Pancreas (tissue), 10 donors: ENCODE results near the gene PAX7. TPM values are rescaled to one million over a fixed set of nuclear protein-coding genes. Genes with fewer than 3 reads are reported as not detected.

ENCODE experiments used
- ATAC-seq, 4 donors: fragments of 200-7000 bp; cut with Tn5 transposase; one replicate each; pipeline versions ENCODE4 v1.8.0 to v1.9.1; 2020; ENCODE audit warnings: mild to moderate bottlenecking in 4 of 4, moderate library complexity in 4 of 4
- DNase-seq, 6 donors: peaks; one replicate each; pipeline ENCODE4 v3.0.0-alpha.2; 2020
- FAIRE-seq: peaks from 2 replicates; lab custom pipeline; 2012; peaks lifted over from hg19 to GRCh38; lab: Jason Lieb, UNC
- H3K27ac ChIP-seq, 4 donors: fragments of 200-600 bp; sonication (generic); 1 replicate in 3 of 4; 2 replicates in 1 of 4; pipeline versions ENCODE4 v1.5.0 to v1.8.0; 2020
- H3K27me3 ChIP-seq, 4 donors: fragments of 200-600 bp; one replicate each; pipeline ENCODE4 v1.8.0; 2021
- H3K36me3 ChIP-seq, 3 donors: fragments of 200-600 bp; sonication (generic) in 1 of 3; one replicate each; pipeline versions ENCODE4 v1.5.0 to v1.8.0; 2020 to 2021
- H3K4me1 ChIP-seq, 3 donors: fragments of 200-600 bp; one replicate each; pipeline ENCODE4 v1.8.0; 2021
- H3K4me3 ChIP-seq, 4 donors: fragments of 200-600 bp; sonication (generic) in 2 of 4; one replicate each; pipeline versions ENCODE4 v1.5.0 to v1.8.0; 2020 to 2021
- H3K9me3 ChIP-seq, 4 donors: fragments of 200-600 bp; one replicate each; pipeline ENCODE4 v1.8.0; 2021
- WGBS, 2 donors: extraction: QIAGEN DNeasy Blood & Tissue Kit; methylation state at CpG; one replicate each; pipeline ENCODE4 v1.1.7; 2013; 5-methylcytosine and 5-hydroxymethylcytosine counted together
- intact Hi-C, 3 donors: fragments of 100-400 bp; cut with DNase I; formaldehyde crosslinking; loops; one replicate each; pipeline versions ENCODE4 v1.11.1 to v1.14.2; 2022
- polyA plus RNA-seq, 2 donors: library from polyadenylated mRNA; stranded (reverse); fragments of 200-250 nt; gene quantifications; one replicate each; pipeline ENCODE4 v1.2.3, GENCODE V29; 2013
- total RNA-seq, 6 donors: library from RNA; stranded (reverse); fragmentation: NEBNext Ultra II Directional in 4 of 6; extraction: Animal tissue kit (Norgen Biotek cat#: 25700) in 4 of 6; gene quantifications; one replicate each; pipeline versions ENCODE4 v1.2.1 to v1.2.4, GENCODE V29; 2021 to 2023
- TF ChIP-seq, protein P1 (sequence below), 4 donors: fragments of 200-600 bp; sonication (generic) in 3 of 4; IDR thresholded peaks; one replicate each; pipeline versions ENCODE4 v1.5.0 to v1.8.0; 2021; ENCODE audit warnings: antibody characterized with exemption in 4 of 4
- donor health status: healthy with polysubstance abuse.
- donor health status: DM: no; HTN: no; CAD: no; lungs with moderate emphysema.
- donor health status: DM: no; HTN: no; CAD: no.
- donor health status: control.
- donor health status: control.
- donor health status: Bipolar disorder and iron deficiency.
- donor health status: DM: yes; HTN: yes; CAD: no.
- donor health status: DM: no; HTN: no; CAD: no.
- donor health status: DM: no; HTN: no; CAD: no.
- donor health status: DM: yes; HTN: yes; CAD: no.

Gene PAX7
- total and polyA plus RNA-seq, 8 donors, result not detected

DNA sequence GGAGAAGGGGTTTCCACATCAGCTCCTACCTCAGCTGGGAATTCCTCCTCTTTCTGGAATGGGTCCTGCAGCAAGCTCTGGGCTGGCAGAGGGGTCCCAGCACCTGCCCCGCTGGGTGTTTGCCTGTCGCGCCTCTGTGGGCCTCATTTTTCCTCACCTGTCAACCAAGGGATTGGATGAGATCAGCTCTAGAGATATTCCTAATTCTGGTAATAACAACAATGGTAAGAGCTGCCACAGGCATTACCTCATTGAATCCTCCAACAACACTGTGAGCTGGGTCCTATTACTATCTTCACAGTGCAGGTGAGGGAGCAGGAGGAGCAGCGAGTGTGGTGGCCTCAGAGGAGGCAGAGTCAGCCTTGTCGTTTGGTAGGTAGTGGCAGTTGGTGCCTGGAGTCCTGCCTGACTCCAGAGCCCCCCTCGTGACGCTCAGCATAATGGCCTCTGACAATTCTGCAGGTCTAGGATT lies 23.3 kb upstream of the PAX7 start:
- intact Hi-C loops, result loop anchor here in 1 of 3 donors (10.0 kb wide), 1 partner anchor 207 kb away; no protein-coding TSS in a partner anchor
- FAIRE-seq (no peak), DNase-seq (no peak), ATAC-seq (no peak)
- Histone ChIP-seq H3K4me3 (no peak overlapping the region), H3K9me3 (no peaks in the 10 kb centered on the region), H3K27me3 (no peaks in the 10 kb centered on the region), H3K4me1 (no peaks in the 10 kb centered on the region), H3K36me3 (no peaks in the 10 kb centered on the region), H3K27ac (no peak overlapping the region)
- WGBS, 2 donors, result 40 to 50% methylated on average over 7 of the region's 7 CpGs
- TF ChIP-seq, protein P1, sequence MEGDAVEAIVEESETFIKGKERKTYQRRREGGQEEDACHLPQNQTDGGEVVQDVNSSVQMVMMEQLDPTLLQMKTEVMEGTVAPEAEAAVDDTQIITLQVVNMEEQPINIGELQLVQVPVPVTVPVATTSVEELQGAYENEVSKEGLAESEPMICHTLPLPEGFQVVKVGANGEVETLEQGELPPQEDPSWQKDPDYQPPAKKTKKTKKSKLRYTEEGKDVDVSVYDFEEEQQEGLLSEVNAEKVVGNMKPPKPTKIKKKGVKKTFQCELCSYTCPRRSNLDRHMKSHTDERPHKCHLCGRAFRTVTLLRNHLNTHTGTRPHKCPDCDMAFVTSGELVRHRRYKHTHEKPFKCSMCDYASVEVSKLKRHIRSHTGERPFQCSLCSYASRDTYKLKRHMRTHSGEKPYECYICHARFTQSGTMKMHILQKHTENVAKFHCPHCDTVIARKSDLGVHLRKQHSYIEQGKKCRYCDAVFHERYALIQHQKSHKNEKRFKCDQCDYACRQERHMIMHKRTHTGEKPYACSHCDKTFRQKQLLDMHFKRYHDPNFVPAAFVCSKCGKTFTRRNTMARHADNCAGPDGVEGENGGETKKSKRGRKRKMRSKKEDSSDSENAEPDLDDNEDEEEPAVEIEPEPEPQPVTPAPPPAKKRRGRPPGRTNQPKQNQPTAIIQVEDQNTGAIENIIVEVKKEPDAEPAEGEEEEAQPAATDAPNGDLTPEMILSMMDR (IDR thresholded peaks at IDR 0.05), result no peak

DNA sequence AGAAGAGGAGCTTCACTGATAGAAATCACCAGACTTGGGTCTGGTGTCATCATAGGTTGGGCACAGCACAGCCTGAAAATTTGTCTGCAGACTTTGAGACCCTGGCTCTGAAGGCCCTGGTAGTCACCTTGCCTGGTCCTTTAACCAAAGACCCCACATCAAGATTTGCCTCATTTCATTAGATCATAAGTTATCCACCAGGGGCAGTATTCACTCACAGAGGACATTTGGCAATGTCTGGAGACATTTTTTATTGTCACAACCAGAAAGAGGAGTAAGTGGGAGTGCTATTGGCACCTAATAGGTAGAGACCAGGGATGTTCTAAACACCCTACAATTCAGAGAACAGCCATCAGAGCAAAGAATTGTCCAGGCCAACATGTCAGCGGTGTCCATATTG lies 22.1 kb upstream of the PAX7 start:
- no peaks in the 10 kb centered on the region for H3K9me3 ChIP-seq
- FAIRE-seq (no peak), ATAC-seq (no peak), DNase-seq (no peak)
- TF ChIP-seq, protein P1 (IDR thresholded peaks at IDR 0.05), result no peak
- H3K27ac ChIP-seq, result no peak overlapping the region
- 87 to 95% methylated on average over 1 of the region's 1 CpG for WGBS, 2 donors
- H3K4me1 ChIP-seq, result no peaks in the 10 kb centered on the region
- H3K27me3 ChIP-seq, result peaks cover 0 to 5% (median 0%) of the 10 kb centered on the region in 4 donors
- intact Hi-C loops, result loop anchor here in 1 of 3 donors (10.0 kb wide), 1 partner anchor 206 kb away; no protein-coding TSS in a partner anchor
- no peaks in the 10 kb centered on the region for H3K36me3 ChIP-seq
- H3K4me3 ChIP-seq, result no peak overlapping the region

- Histone ChIP-seq H3K27ac (no peak overlapping the region), H3K27me3 (peaks cover 0 to 7% (median 0%) of the 10 kb centered on the region in 4 donors), H3K36me3 (no peaks in the 10 kb centered on the region), H3K4me3 (no peak overlapping the region), H3K9me3 (no peaks in the 10 kb centered on the region), H3K4me1 (no peaks in the 10 kb centered on the region)
- DNase-seq (no peak), ATAC-seq (no peak), FAIRE-seq (no peak)
- TF ChIP-seq, protein P1 (IDR thresholded peaks at IDR 0.05), result no peak
- intact Hi-C loops, result no loop called here
- 57 to 65% methylated on average over 8 of the region's 8 CpGs for WGBS, 2 donors
These were observed 19.3 kb upstream of the PAX7 start for GRCh38 chr1:18611311-18611710.

- Histone ChIP-seq H3K27ac (no peak overlapping the region), H3K36me3 (no peaks in the 10 kb centered on the region), H3K4me1 (no peaks in the 10 kb centered on the region), H3K4me3 (no peak overlapping the region), H3K27me3 (peaks cover 0 to 7% (median 0%) of the 10 kb centered on the region in 4 donors), H3K9me3 (no peaks in the 10 kb centered on the region)
- 22 to 24% methylated on average over 8 of the region's 8 CpGs for WGBS, 2 donors
- FAIRE-seq (no peak), ATAC-seq (no peak), DNase-seq (no peak)
- TF ChIP-seq, protein P1 (IDR thresholded peaks at IDR 0.05), result no peak
- intact Hi-C loops, result no loop called here
These were observed 18.6 kb upstream of the PAX7 start for GRCh38 chr1:18612073-18612472.

- TF ChIP-seq, protein P1 (IDR thresholded peaks at IDR 0.05), result no peak
- WGBS, 2 donors, result 48 to 51% methylated on average over 7 of the region's 7 CpGs
- Histone ChIP-seq H3K9me3 (no peaks in the 10 kb centered on the region), H3K27me3 (peaks cover 0 to 7% (median 0%) of the 10 kb centered on the region in 4 donors), H3K4me3 (no peak overlapping the region), H3K36me3 (no peaks in the 10 kb centered on the region), H3K27ac (no peak overlapping the region), H3K4me1 (no peaks in the 10 kb centered on the region)
- intact Hi-C loops, result no loop called here
- FAIRE-seq (no peak), DNase-seq (no peak), ATAC-seq (no peak)
These were observed 16.4 kb upstream of the PAX7 start for GRCh38 chr1:18614069-18614735.
